COLO668 (cell line): ENCODE measurements around the gene LYST.

Source experiments
- DNase-seq: peaks from one replicate; lab custom pipeline; 2025; ENCODE audit not compliant: unreplicated experiment; lab: John Stamatoyannopoulos, UW

The LYST gene

GRCh38 chr1:235613602-235614001, 253.1 kb downstream of the LYST start:
- no peak for DNase-seq

- no peak for DNase-seq
These were observed 253.9 kb downstream of the LYST start for GRCh38 chr1:235612761-235613160.
